ENCODE results near the gene SHE.

- TF ChIP-seq CTCF (IDR thresholded peaks at IDR 0.05; ENCODE audit: extremely low read depth in 1 of 2, insufficient read depth in 1 of 2, low read depth in 1 of 2, low read length in 2 of 2), result no peak
- TF ChIP-seq MAX (IDR thresholded peaks at IDR 0.05; ENCODE audit: insufficient read depth, insufficient read length), result no peak
- no peak for TF ChIP-seq POLR2AphosphoS5 (IDR thresholded peaks at IDR 0.05; ENCODE audit: insufficient read depth, low read depth, low read length)
- no peak for TF ChIP-seq EZH2 (IDR thresholded peaks at IDR 0.05; ENCODE audit: borderline replicate concordance, low read depth, low read length, severe bottlenecking)
- no peak for TF ChIP-seq JUN (IDR thresholded peaks at IDR 0.05; ENCODE audit: borderline replicate concordance, insufficient read depth, insufficient read length, low read depth)
- TF ChIP-seq POLR2A (IDR thresholded peaks at IDR 0.05; ENCODE audit: low read depth, low read length), result no peak
- TF ChIP-seq FOS (IDR thresholded peaks at IDR 0.05; ENCODE audit: borderline replicate concordance, insufficient read depth, low read length), result no peak
- no peak for TF ChIP-seq MYC (IDR thresholded peaks at IDR 0.05; ENCODE audit: low read depth, low read length)
- no peak for TF ChIP-seq GATA2 (IDR thresholded peaks at IDR 0.05; ENCODE audit: insufficient read depth, insufficient read length, low read depth, low read length)
These were observed 72.2 kb downstream of the SHE start for GRCh38 chr1:154429841-154430611.
